ENCODE data around the gene RNASEH1.

The RNASEH1 gene

DNA sequence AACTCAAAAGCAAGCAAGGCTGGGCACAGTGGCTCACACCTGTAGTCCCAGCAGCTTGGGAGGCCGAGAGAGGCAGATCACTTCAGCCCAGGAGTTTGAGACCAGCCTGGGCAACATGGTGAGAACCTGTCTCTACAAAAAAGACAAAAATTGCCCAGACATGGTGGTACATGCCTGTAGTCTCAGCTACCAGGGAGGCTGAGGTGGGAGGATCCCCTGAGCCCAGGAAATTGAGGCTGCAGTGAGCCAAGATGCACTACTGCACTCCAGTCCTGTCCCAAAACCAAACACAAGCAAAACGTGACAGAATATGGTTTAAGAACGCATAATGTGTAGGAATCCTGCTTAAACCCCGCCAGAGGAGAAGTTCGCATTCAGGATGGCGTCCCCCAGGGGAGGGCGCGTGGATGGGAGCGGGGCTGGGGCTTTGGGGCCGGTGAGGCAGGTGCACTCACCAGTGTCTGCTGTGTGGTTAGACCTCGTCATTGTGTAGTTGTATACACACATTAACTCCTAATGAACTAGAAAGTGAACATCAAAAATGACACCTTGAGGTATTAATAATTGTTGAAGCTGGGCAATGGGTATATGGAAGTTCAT is 42.2 kb upstream of the RNASEH1 start:
- Histone ChIP-seq H3K4me1 (ENCODE audit: insufficient read depth, poor library complexity, severe bottlenecking) (no peaks in the 10 kb centered on the region), H3K27me3 (ENCODE audit: insufficient read depth, poor library complexity, severe bottlenecking) (no peaks in the 10 kb centered on the region), H3K4me3 (ENCODE audit: severe bottlenecking) (no peak overlapping the region), H3K27ac (ENCODE audit: poor library complexity, severe bottlenecking) (no peak overlapping the region), H3K36me3 (ENCODE audit: low read depth) (no peaks in the 10 kb centered on the region), H3K9me3 (ENCODE audit: severe bottlenecking) (no peaks in the 10 kb centered on the region)
- DNase-seq (ENCODE audit: low spot score), result no peak
- no peak for ATAC-seq (ENCODE audit: low read depth)
- TF ChIP-seq, protein P1, sequence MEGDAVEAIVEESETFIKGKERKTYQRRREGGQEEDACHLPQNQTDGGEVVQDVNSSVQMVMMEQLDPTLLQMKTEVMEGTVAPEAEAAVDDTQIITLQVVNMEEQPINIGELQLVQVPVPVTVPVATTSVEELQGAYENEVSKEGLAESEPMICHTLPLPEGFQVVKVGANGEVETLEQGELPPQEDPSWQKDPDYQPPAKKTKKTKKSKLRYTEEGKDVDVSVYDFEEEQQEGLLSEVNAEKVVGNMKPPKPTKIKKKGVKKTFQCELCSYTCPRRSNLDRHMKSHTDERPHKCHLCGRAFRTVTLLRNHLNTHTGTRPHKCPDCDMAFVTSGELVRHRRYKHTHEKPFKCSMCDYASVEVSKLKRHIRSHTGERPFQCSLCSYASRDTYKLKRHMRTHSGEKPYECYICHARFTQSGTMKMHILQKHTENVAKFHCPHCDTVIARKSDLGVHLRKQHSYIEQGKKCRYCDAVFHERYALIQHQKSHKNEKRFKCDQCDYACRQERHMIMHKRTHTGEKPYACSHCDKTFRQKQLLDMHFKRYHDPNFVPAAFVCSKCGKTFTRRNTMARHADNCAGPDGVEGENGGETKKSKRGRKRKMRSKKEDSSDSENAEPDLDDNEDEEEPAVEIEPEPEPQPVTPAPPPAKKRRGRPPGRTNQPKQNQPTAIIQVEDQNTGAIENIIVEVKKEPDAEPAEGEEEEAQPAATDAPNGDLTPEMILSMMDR (IDR thresholded peaks at IDR 0.05; ENCODE audit: poor library complexity, severe bottlenecking), result no peak

DNA sequence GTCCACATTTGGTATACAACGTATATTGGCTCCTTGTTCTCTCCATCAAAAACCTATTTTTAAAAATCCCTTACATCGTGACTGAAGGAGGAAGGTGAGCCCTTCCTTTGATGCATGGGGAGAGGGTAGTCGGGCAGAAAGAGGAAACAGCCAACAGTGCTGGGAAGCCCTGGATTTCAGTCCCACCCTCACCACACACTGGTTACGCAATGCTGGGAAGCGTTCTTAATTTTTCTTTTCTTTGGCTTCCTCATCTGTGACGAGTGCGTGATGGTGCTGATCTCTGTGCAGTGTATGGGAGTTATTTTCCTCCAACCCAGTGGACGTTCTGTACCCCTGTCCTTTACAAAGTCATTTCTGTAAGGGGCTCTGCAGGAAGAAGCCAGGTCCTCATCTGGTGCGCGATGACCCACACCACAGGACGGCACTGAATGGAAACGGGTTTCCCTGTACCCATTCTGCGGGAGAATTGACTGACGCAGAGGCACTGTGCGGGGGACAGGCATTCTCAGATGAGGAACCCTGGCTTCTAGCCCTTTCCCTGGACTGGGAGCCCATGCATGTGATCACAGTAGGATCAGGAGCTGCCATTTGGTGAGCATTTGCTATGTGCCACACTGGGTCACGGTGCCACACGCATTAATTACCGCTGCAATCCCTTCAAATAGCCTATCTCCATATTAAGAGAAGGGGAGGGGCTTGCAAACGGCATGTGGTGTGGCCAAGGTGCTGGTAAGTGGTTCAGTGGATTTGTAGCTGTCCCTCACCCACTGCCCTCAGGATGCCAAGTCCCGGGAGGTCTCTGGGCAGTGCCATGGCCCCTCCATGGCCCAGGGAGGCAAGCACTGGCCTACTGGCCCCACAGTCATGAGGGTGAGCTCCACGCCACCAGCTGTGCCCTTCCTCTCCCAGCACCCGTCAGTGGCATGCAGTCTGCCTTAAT is 41.0 kb upstream of the RNASEH1 start:
- ATAC-seq (ENCODE audit: low read depth) (no peak), DNase-seq (ENCODE audit: low spot score) (no peak)
- no peaks in the 10 kb centered on the region for H3K27me3 ChIP-seq (ENCODE audit: insufficient read depth, poor library complexity, severe bottlenecking)
- H3K36me3 ChIP-seq (ENCODE audit: low read depth), result no peaks in the 10 kb centered on the region
- no peaks in the 10 kb centered on the region for H3K4me1 ChIP-seq (ENCODE audit: insufficient read depth, poor library complexity, severe bottlenecking)
- no peaks in the 10 kb centered on the region for H3K9me3 ChIP-seq (ENCODE audit: severe bottlenecking)
- no peak overlapping the region for H3K27ac ChIP-seq (ENCODE audit: poor library complexity, severe bottlenecking)
- H3K4me3 ChIP-seq (ENCODE audit: severe bottlenecking), result no peak overlapping the region
- TF ChIP-seq, protein P1 (IDR thresholded peaks at IDR 0.05; ENCODE audit: poor library complexity, severe bottlenecking), result no peak

DNA sequence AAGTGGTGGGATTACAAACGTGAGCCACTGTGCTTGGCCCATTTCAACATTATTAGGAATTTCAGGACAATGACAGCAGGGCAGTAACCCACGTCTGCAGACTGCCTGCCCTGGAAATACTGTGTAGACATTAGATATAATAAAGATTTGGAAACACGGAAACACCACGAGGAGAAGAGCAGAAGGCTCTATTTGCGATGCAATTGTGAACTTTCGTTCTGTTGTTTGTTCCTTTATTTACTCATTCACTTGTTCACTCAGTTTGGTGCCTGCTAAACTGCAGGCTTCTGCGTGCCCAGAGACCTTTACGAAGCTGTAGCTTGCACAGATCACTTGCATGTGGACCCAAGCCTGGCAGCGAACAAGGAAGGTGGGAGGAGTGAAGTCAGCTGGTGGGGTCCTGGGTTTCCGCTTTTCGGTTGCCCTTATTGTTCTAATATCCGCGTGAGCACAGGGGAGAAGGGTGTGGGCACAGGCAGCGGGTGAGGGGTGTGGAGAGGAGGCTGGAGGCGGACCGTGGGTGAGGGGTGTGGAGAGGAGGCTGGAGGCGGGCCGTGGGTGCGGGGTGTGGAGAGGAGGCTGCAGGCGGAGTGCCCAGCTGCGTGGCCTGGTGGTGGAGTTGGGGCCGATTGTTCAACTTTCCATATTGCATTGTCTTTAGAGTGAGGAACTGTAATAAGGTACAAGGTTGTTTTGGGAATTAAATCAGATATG is 40.2 kb upstream of the RNASEH1 start:
- Histone ChIP-seq H3K4me1 (ENCODE audit: insufficient read depth, poor library complexity, severe bottlenecking) (no peaks in the 10 kb centered on the region), H3K9me3 (ENCODE audit: severe bottlenecking) (no peaks in the 10 kb centered on the region), H3K36me3 (ENCODE audit: low read depth) (no peaks in the 10 kb centered on the region), H3K27me3 (ENCODE audit: insufficient read depth, poor library complexity, severe bottlenecking) (no peaks in the 10 kb centered on the region), H3K4me3 (ENCODE audit: severe bottlenecking) (no peak overlapping the region), H3K27ac (ENCODE audit: poor library complexity, severe bottlenecking) (no peak overlapping the region)
- ATAC-seq (ENCODE audit: low read depth) (no peak), DNase-seq (ENCODE audit: low spot score) (no peak)
- TF ChIP-seq, protein P1 (IDR thresholded peaks at IDR 0.05; ENCODE audit: poor library complexity, severe bottlenecking), result no peak

DNA sequence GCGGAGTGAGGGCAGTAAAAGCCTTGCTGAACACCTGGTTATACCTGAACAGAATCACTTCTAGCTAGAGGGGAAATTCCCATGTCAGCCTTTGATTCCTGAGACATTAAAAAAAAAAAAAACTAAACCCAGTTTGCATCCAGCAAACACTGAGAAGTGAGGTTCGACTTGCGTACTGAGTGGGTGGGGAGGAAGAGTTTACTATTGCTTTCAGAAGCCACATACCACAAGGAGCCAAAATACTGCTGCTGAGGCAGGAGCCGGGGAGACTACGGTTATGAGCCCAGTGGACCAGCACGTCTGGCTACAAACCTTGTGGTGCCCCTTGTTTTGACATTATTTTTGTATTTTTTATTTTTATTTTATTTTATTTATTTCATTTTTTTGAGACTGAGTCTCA is 39.4 kb upstream of the RNASEH1 start:
- Histone ChIP-seq H3K4me3 (ENCODE audit: severe bottlenecking) (no peak overlapping the region), H3K36me3 (ENCODE audit: low read depth) (no peaks in the 10 kb centered on the region), H3K4me1 (ENCODE audit: insufficient read depth, poor library complexity, severe bottlenecking) (no peaks in the 10 kb centered on the region), H3K27me3 (ENCODE audit: insufficient read depth, poor library complexity, severe bottlenecking) (no peaks in the 10 kb centered on the region), H3K27ac (ENCODE audit: poor library complexity, severe bottlenecking) (no peak overlapping the region), H3K9me3 (ENCODE audit: severe bottlenecking) (no peaks in the 10 kb centered on the region)
- ATAC-seq (ENCODE audit: low read depth) (no peak), DNase-seq (ENCODE audit: low spot score) (no peak)
- TF ChIP-seq, protein P1 (IDR thresholded peaks at IDR 0.05; ENCODE audit: poor library complexity, severe bottlenecking), result no peak

All from RWPE2 (cell line).